Sigmoid colon (tissue), 4 donors: Measurements from ENCODE around the gene OR9G1.

ENCODE experiments used
- EP300 ChIP-seq, 4 donors: sonication (generic); formaldehyde crosslinking; IDR thresholded peaks; one replicate each; pipeline ENCODE4 v1.6.1; 2017; ENCODE audit warnings: antibody characterized with exemption in 4 of 4
- POLR2A ChIP-seq, 2 donors: fragments of 450-650 bp; IDR thresholded peaks; one replicate each; pipeline ENCODE4 v1.6.1; 2016; ENCODE audit warnings: antibody characterized with exemption in 2 of 2, mild to moderate bottlenecking in 2 of 2, moderate library complexity in 2 of 2
- POLR2AphosphoS5 ChIP-seq, 4 donors: sonication (generic); formaldehyde crosslinking; IDR thresholded peaks; one replicate each; pipeline ENCODE4 v1.6.1; 2017; ENCODE audit warnings: antibody characterized with exemption in 4 of 4
- TF ChIP-seq, protein P1 (sequence below), 4 experiments: fragments of 450-650 bp in 3 of 4; fragments of 200-600 bp in 1 of 4; IDR thresholded peaks; one replicate each; pipeline ENCODE4 v1.5.1; 2016 to 2019; ENCODE audit warnings: antibody characterized with exemption in 4 of 4, mild to moderate bottlenecking in 3 of 4, moderate library complexity in 2 of 4

DNA sequence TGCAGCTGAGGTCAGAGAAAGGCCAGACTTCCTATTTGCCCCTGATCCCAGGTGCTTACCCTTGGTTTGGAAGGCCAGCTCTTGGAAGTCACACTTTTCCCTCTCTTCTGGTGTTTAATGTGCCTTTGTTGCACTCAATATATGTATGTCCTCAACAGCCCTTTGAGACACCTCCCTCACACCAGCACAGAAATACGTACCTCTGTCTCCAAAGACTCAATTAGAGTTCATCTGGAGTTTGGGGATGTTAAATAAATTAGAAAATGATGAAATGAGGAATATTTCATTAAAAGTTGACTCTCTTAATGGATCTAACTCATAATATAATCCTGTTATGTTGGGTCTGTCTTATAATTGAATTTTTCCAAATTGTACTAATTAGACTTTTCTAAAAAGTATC lies 49.7 kb downstream of the OR9G1 start, which contains the start of gene OR9G4:
- TF ChIP-seq POLR2A (IDR thresholded peaks at IDR 0.05) (no peak), POLR2AphosphoS5 (IDR thresholded peaks at IDR 0.05) (no peak), EP300 (IDR thresholded peaks at IDR 0.05) (no peak)
- TF ChIP-seq, protein P1, sequence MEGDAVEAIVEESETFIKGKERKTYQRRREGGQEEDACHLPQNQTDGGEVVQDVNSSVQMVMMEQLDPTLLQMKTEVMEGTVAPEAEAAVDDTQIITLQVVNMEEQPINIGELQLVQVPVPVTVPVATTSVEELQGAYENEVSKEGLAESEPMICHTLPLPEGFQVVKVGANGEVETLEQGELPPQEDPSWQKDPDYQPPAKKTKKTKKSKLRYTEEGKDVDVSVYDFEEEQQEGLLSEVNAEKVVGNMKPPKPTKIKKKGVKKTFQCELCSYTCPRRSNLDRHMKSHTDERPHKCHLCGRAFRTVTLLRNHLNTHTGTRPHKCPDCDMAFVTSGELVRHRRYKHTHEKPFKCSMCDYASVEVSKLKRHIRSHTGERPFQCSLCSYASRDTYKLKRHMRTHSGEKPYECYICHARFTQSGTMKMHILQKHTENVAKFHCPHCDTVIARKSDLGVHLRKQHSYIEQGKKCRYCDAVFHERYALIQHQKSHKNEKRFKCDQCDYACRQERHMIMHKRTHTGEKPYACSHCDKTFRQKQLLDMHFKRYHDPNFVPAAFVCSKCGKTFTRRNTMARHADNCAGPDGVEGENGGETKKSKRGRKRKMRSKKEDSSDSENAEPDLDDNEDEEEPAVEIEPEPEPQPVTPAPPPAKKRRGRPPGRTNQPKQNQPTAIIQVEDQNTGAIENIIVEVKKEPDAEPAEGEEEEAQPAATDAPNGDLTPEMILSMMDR (IDR thresholded peaks at IDR 0.05) = no peak
